H9 (cell line): ENCODE data around the gene SELENOF. TPM values are rescaled to one million over a fixed set of nuclear protein-coding genes. Genes with fewer than 3 reads are reported as not detected.

Source experiments
- DNase-seq: peaks from one replicate; pipeline ENCODE4 v3.0.0-alpha.2; 2017
- H2AFZ ChIP-seq: one replicate; pipeline ENCODE4 v1.6.1; 2013; ENCODE audit warnings: mild to moderate bottlenecking, low read length, control low read depth, moderate library complexity
- H2AK5ac ChIP-seq: 2 replicates; pipeline ENCODE4 v1.6.1; 2013; ENCODE audit warnings: low read length, control low read depth, mixed read lengths; ENCODE audit not compliant: insufficient read length
- H2BK120ac ChIP-seq: one replicate; pipeline ENCODE4 v1.6.1; 2013; ENCODE audit warnings: low read depth, mild to moderate bottlenecking, low read length, control low read depth, inconsistent platforms; ENCODE audit not compliant: poor library complexity, severe bottlenecking
- H2BK12ac ChIP-seq: 2 replicates; pipeline ENCODE4 v1.6.1; 2013; ENCODE audit warnings: low read length, control low read depth, mixed read lengths, low read depth; ENCODE audit not compliant: insufficient read length
- H2BK15ac ChIP-seq: 2 replicates; pipeline ENCODE4 v1.6.1; 2013; ENCODE audit warnings: low read depth, low read length, control low read depth
- H2BK20ac ChIP-seq: one replicate; pipeline ENCODE4 v1.6.1; 2013; ENCODE audit warnings: low read depth, mild to moderate bottlenecking, low read length, control low read depth, inconsistent platforms; ENCODE audit not compliant: poor library complexity, severe bottlenecking
- H2BK5ac ChIP-seq: 2 replicates; pipeline ENCODE4 v1.6.1; 2013; ENCODE audit warnings: low read length, control low read depth, mixed read lengths; ENCODE audit not compliant: insufficient read length
- H3K14ac ChIP-seq: 2 replicates; pipeline ENCODE4 v1.6.1; 2013; ENCODE audit warnings: low read length, control low read depth; ENCODE audit not compliant: insufficient read depth
- H3K18ac ChIP-seq: 2 replicates; pipeline ENCODE4 v1.6.1; 2013; ENCODE audit warnings: low read depth, mild to moderate bottlenecking, mixed read lengths, low read length, control low read depth; ENCODE audit not compliant: insufficient read length
- H3K23ac ChIP-seq: 2 replicates; pipeline ENCODE4 v1.6.1; 2013; ENCODE audit warnings: low read length, control low read depth, mixed read lengths, low read depth; ENCODE audit not compliant: insufficient read length
- H3K23me2 ChIP-seq: 2 replicates; pipeline ENCODE4 v1.6.1; 2013; ENCODE audit warnings: low read depth, mild to moderate bottlenecking, mixed read lengths, low read length, control low read depth; ENCODE audit not compliant: insufficient read length, poor library complexity, severe bottlenecking
- H3K27ac ChIP-seq: 2 replicates; pipeline ENCODE4 v1.5.1; 2013; ENCODE audit warnings: low read length, control low read depth, mixed read lengths, low read depth; ENCODE audit not compliant: insufficient read length
- H3K27me3 ChIP-seq: 2 replicates; pipeline ENCODE4 v1.6.1; 2013; ENCODE audit warnings: low read length, control low read depth, inconsistent platforms; ENCODE audit not compliant: insufficient read depth
- H3K4ac ChIP-seq: 2 replicates; pipeline ENCODE4 v1.6.1; 2013; ENCODE audit warnings: low read depth, mild to moderate bottlenecking, control low read depth, inconsistent platforms, low read length, moderate library complexity
- H3K4me1 ChIP-seq: 2 replicates; pipeline ENCODE4 v1.6.1; 2013; ENCODE audit warnings: low read length, control low read depth, inconsistent platforms; ENCODE audit not compliant: insufficient read depth
- H3K4me2 ChIP-seq: 2 replicates; pipeline ENCODE4 v1.6.1; 2013; ENCODE audit warnings: low read length, control low read depth, mixed read lengths; ENCODE audit not compliant: insufficient read length, insufficient read depth
- H3K56ac ChIP-seq: 2 replicates; pipeline ENCODE4 v1.6.1; 2013; ENCODE audit warnings: low read depth, mild to moderate bottlenecking, mixed read lengths, low read length, control low read depth; ENCODE audit not compliant: insufficient read length
- H3K79me1 ChIP-seq: 2 replicates; pipeline ENCODE4 v1.6.1; 2013; ENCODE audit warnings: low read depth, mild to moderate bottlenecking, moderate library complexity, low read length, control low read depth, inconsistent platforms; ENCODE audit not compliant: insufficient read depth, poor library complexity, severe bottlenecking
- H3K79me2 ChIP-seq: 2 replicates; pipeline ENCODE4 v1.6.1; 2013; ENCODE audit warnings: low read length, control low read depth, inconsistent platforms; ENCODE audit not compliant: insufficient read depth
- H3K9ac ChIP-seq: 2 replicates; pipeline ENCODE4 v1.6.1; 2013; ENCODE audit warnings: low read length, control low read depth, mixed read lengths; ENCODE audit not compliant: insufficient read length; ENCODE audit errors: extremely low read depth
- H3K9me3 ChIP-seq: one replicate; pipeline ENCODE4 v1.6.1; 2013; ENCODE audit warnings: low read depth, low read length, inconsistent platforms; ENCODE audit not compliant: control insufficient read depth
- H3T11ph ChIP-seq: one replicate; pipeline ENCODE4 v1.6.1; 2013; ENCODE audit warnings: mild to moderate bottlenecking, low read length, control low read depth, inconsistent platforms
- H4K20me1 ChIP-seq: one replicate; pipeline ENCODE4 v1.6.1; 2013; ENCODE audit not compliant: control insufficient read depth, insufficient read length, insufficient read depth
- H4K5ac ChIP-seq: 2 replicates; pipeline ENCODE4 v1.6.1; 2013; ENCODE audit warnings: low read depth, mild to moderate bottlenecking, mixed read lengths, low read length, control low read depth; ENCODE audit not compliant: insufficient read length
- H4K8ac ChIP-seq: replicated peaks from 2 replicates; pipeline ENCODE4 v1.6.1; 2013; ENCODE audit warnings: low read length, control low read depth, mixed read lengths, low read depth; ENCODE audit not compliant: insufficient read length
- H4K91ac ChIP-seq: 2 replicates; pipeline ENCODE4 v1.6.1; 2013; ENCODE audit warnings: low read depth, mild to moderate bottlenecking, moderate library complexity, mixed read lengths, low read length, control low read depth; ENCODE audit not compliant: insufficient read length
- H3K27ac Mint-ChIP-seq, 3 experiments: 2 replicates in 2 of 3; 3 replicates in 1 of 3; pipeline ENCODE4 v1.8.0; 2020 to 2021; ENCODE audit warnings: mixed read lengths in 3 of 3, mild to moderate bottlenecking in 1 of 3, moderate library complexity in 1 of 3
- H3K27me3 Mint-ChIP-seq: 2 replicates; pipeline ENCODE4 v1.8.0; 2021; ENCODE audit warnings: low read depth, mild to moderate bottlenecking, moderate library complexity, mixed read lengths
- H3K36me3 Mint-ChIP-seq, 3 experiments: 2 replicates in 2 of 3; 3 replicates in 1 of 3; pipeline ENCODE4 v1.8.0; 2020 to 2021; ENCODE audit warnings: low read depth in 3 of 3, mixed read lengths in 3 of 3; ENCODE audit not compliant: insufficient read depth in 1 of 3
- H3K4me1 Mint-ChIP-seq, 2 experiments: 2 replicates each; pipeline ENCODE4 v1.8.0; 2020; ENCODE audit warnings: mixed read lengths in 2 of 2
- H3K4me3 Mint-ChIP-seq, 2 experiments: 2 replicates in 1 of 2; 3 replicates in 1 of 2; pipeline ENCODE4 v1.8.0; 2020 to 2021; ENCODE audit warnings: mild to moderate bottlenecking in 2 of 2, mixed read lengths in 2 of 2, moderate library complexity in 1 of 2
- H3K9me3 Mint-ChIP-seq, 2 experiments: 2 replicates in 1 of 2; 3 replicates in 1 of 2; pipeline ENCODE4 v1.8.0; 2020; ENCODE audit warnings: mild to moderate bottlenecking in 2 of 2, mixed read lengths in 2 of 2, moderate library complexity in 1 of 2
- total RNA-seq: library from RNA; stranded (reverse); gene quantifications from 2 replicates; pipeline ENCODE4 v1.2.1, GENCODE V29; 2021
- TF ChIP-seq, protein P1 (sequence below): fragments of 200-600 bp; sonication (generic); conservative IDR thresholded peaks from 3 replicates; pipeline ENCODE4 v1.8.0; 2021; ENCODE audit warnings: antibody characterized with exemption, mild to moderate bottlenecking

Gene SELENOF
- total RNA-seq, 1 experiment from 2014 or later = 143 TPM

DNA sequence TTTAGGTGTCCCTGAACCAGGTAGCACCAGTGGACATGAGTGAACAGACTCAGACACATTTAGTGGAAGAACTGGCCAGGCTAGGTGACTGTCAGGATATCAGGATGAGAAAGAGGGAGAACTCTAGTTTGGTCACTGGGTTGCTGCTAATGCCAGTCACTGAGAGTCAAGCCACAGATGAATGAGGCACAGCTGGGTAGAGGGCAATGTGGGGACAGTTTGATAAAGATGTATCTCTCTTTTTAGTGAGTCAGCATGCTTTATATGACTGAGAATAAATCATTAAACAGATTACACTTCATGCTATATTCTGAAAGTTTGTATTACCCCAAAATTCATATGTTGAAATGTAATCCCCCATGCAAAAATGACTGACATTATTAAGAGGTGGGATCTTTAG is 87.1 kb downstream of the SELENOF start:
- Histone ChIP-seq H3T11ph (no peak overlapping the region), H3K27me3 (0 out of 2 replicates have a peak, but pooled peaks cover 2% of the 10 kb centered on the region), H2BK12ac (no peak overlapping the region), H3K79me1 (no peaks in the 10 kb centered on the region), H2AFZ (no peak overlapping the region), H3K27ac (no peak overlapping the region), H3K23ac (no peak overlapping the region), H3K18ac (no peak overlapping the region), H3K79me2 (no peaks in the 10 kb centered on the region), H3K14ac (no peak overlapping the region), H2BK15ac (no peak overlapping the region), H3K9me3 (no peaks in the 10 kb centered on the region), H3K4me1 (no peaks in the 10 kb centered on the region), H2BK5ac (no peak overlapping the region), H2BK20ac (no peak overlapping the region), H3K23me2 (no peaks in the 10 kb centered on the region), H3K9ac (no peak overlapping the region), H4K20me1 (no peaks in the 10 kb centered on the region), H4K5ac (no peak overlapping the region), H2BK120ac (no peak overlapping the region), H4K91ac (no peak overlapping the region), H3K4ac (no peak overlapping the region), H3K4me2 (no peak overlapping the region), H3K56ac (no peak overlapping the region), H2AK5ac (no peak overlapping the region), H4K8ac (no peak overlapping the region)
- Mint-ChIP-seq H3K9me3 (no peaks in the 10 kb centered on the region; a peak in 1 of 5 replicates), H3K4me3 (no peak overlapping the region; a peak in 1 of 5 replicates), H3K27me3 (no peaks in the 10 kb centered on the region), H3K27ac (no peak overlapping the region), H3K4me1 (peaks cover 11 to 23% of the 10 kb centered on the region in 2 experiments), H3K36me3 (no peaks in the 10 kb centered on the region; a peak in 1 of 7 replicates)
- DNase-seq = no peak
- TF ChIP-seq, protein P1, sequence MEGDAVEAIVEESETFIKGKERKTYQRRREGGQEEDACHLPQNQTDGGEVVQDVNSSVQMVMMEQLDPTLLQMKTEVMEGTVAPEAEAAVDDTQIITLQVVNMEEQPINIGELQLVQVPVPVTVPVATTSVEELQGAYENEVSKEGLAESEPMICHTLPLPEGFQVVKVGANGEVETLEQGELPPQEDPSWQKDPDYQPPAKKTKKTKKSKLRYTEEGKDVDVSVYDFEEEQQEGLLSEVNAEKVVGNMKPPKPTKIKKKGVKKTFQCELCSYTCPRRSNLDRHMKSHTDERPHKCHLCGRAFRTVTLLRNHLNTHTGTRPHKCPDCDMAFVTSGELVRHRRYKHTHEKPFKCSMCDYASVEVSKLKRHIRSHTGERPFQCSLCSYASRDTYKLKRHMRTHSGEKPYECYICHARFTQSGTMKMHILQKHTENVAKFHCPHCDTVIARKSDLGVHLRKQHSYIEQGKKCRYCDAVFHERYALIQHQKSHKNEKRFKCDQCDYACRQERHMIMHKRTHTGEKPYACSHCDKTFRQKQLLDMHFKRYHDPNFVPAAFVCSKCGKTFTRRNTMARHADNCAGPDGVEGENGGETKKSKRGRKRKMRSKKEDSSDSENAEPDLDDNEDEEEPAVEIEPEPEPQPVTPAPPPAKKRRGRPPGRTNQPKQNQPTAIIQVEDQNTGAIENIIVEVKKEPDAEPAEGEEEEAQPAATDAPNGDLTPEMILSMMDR = no peak
